Skeletal muscle satellite cell (primary cell): Measurements from ENCODE around the gene DUSP16.
"Not testable (repeated sequence)": the region's sequence is repeated elsewhere in the genome, so short reads cannot be mapped to it uniquely, and the experiment has no call there.

Experiments
- H3K27me3 ChIP-seq: 2 replicates; pipeline ENCODE4 v1.7.0; 2013; ENCODE audit warnings: low read length; ENCODE audit not compliant: control insufficient read depth, insufficient read depth
- H3K36me3 ChIP-seq: 2 replicates; pipeline ENCODE4 v1.7.0; 2013; ENCODE audit warnings: mild to moderate bottlenecking, control low read depth, low read length; ENCODE audit not compliant: insufficient read depth
- H3K4me1 ChIP-seq: 2 replicates; pipeline ENCODE4 v1.7.0; 2013; ENCODE audit warnings: low read length; ENCODE audit not compliant: control insufficient read depth, insufficient read depth
- H3K4me2 ChIP-seq: 2 replicates; pipeline ENCODE4 v1.7.0; 2013; ENCODE audit warnings: mild to moderate bottlenecking, low read length
- H3K4me3 ChIP-seq: 2 replicates; pipeline ENCODE4 v1.7.0; 2013; ENCODE audit warnings: low read length
- H3K9ac ChIP-seq: 2 replicates; pipeline ENCODE4 v1.7.0; 2013; ENCODE audit warnings: mild to moderate bottlenecking, low read depth, low read length, moderate library complexity
- H3K9me3 ChIP-seq: replicated peaks from 2 replicates; pipeline ENCODE4 v1.7.0; 2013; ENCODE audit warnings: mild to moderate bottlenecking, control low read depth, low read length

The DUSP16 gene

GRCh38 chr12:12528361-12529270, 34.0 kb downstream of the DUSP16 start:
- Histone ChIP-seq H3K9me3 (no peaks in the 10 kb centered on the region), H3K9ac (no peak overlapping the region), H3K36me3 (no peaks in the 10 kb centered on the region), H3K4me2 (no peak overlapping the region), H3K27me3 (no peaks in the 10 kb centered on the region), H3K4me1 (no peaks in the 10 kb centered on the region), H3K4me3 (no peak overlapping the region)

GRCh38 chr12:12527820-12528296, 34.8 kb downstream of the DUSP16 start:
- Histone ChIP-seq H3K27me3 (no peaks in the 10 kb centered on the region), H3K4me1 (no peaks in the 10 kb centered on the region), H3K9ac (no peak overlapping the region), H3K4me2 (no peak overlapping the region), H3K4me3 (no peak overlapping the region), H3K9me3 (no peaks in the 10 kb centered on the region), H3K36me3 (no peaks in the 10 kb centered on the region)

GRCh38 chr12:12524128-12524527, 38.5 kb downstream of the DUSP16 start:
- no peaks in the 10 kb centered on the region for H3K4me1 ChIP-seq
- H3K9ac ChIP-seq: no peak overlapping the region
- no peak overlapping the region for H3K4me3 ChIP-seq
- no peaks in the 10 kb centered on the region for H3K27me3 ChIP-seq
- no peaks in the 10 kb centered on the region for H3K9me3 ChIP-seq
- no peak overlapping the region for H3K4me2 ChIP-seq
- H3K36me3 ChIP-seq: no peaks in the 10 kb centered on the region

- H3K4me2 ChIP-seq: no peak overlapping the region
- H3K27me3 ChIP-seq: no peaks in the 10 kb centered on the region
- no peaks in the 10 kb centered on the region for H3K9me3 ChIP-seq
- no peaks in the 10 kb centered on the region for H3K4me1 ChIP-seq
- H3K4me3 ChIP-seq: no peak overlapping the region
- H3K36me3 ChIP-seq: no peaks in the 10 kb centered on the region
- no peak overlapping the region for H3K9ac ChIP-seq
Measured at GRCh38 chr12:12523229-12523628, 39.4 kb downstream of the DUSP16 start.

- not testable (repeated sequence) for H3K4me1 ChIP-seq, H3K36me3 ChIP-seq, H3K27me3 ChIP-seq, H3K4me3 ChIP-seq, H3K9me3 ChIP-seq, H3K9ac ChIP-seq, H3K4me2 ChIP-seq
Measured at GRCh38 chr12:12522657-12523056, 40.0 kb downstream of the DUSP16 start.

- H3K9me3 ChIP-seq: no peaks in the 10 kb centered on the region
- no peaks in the 10 kb centered on the region for H3K36me3 ChIP-seq
- H3K9ac ChIP-seq: no peak overlapping the region
Measured at GRCh38 chr12:12521888-12522287, 40.8 kb downstream of the DUSP16 start.

GRCh38 chr12:12521044-12521485, 41.6 kb downstream of the DUSP16 start:
- no peak overlapping the region for H3K4me3 ChIP-seq
- no peak overlapping the region for H3K4me2 ChIP-seq
- H3K27me3 ChIP-seq: no peaks in the 10 kb centered on the region
- H3K9me3 ChIP-seq: no peaks in the 10 kb centered on the region
- no peak overlapping the region for H3K9ac ChIP-seq
- H3K4me1 ChIP-seq: no peaks in the 10 kb centered on the region
- no peaks in the 10 kb centered on the region for H3K36me3 ChIP-seq

More at GRCh38 chr12:12521888-12522287, 40.8 kb downstream of the DUSP16 start:
- Histone ChIP-seq H3K27me3 (no peaks in the 10 kb centered on the region), H3K4me2 (no peak overlapping the region), H3K4me3 (no peak overlapping the region), H3K4me1 (no peaks in the 10 kb centered on the region)

GRCh38 chr12:12520273-12520672, 42.4 kb downstream of the DUSP16 start:
- Histone ChIP-seq H3K9ac (no peak overlapping the region), H3K4me3 (no peak overlapping the region), H3K4me2 (no peak overlapping the region), H3K36me3 (no peaks in the 10 kb centered on the region), H3K4me1 (no peaks in the 10 kb centered on the region), H3K27me3 (no peaks in the 10 kb centered on the region), H3K9me3 (no peaks in the 10 kb centered on the region)

GRCh38 chr12:12519354-12519998, 43.2 kb downstream of the DUSP16 start:
- Histone ChIP-seq H3K9ac (no peak overlapping the region), H3K27me3 (no peaks in the 10 kb centered on the region), H3K4me2 (no peak overlapping the region), H3K9me3 (no peaks in the 10 kb centered on the region), H3K4me1 (no peaks in the 10 kb centered on the region), H3K36me3 (no peaks in the 10 kb centered on the region), H3K4me3 (no peak overlapping the region)

- Histone ChIP-seq H3K9me3 (no peaks in the 10 kb centered on the region), H3K4me1 (no peaks in the 10 kb centered on the region), H3K4me3 (no peak overlapping the region), H3K27me3 (no peaks in the 10 kb centered on the region), H3K4me2 (no peak overlapping the region), H3K9ac (no peak overlapping the region), H3K36me3 (no peaks in the 10 kb centered on the region)
Measured at GRCh38 chr12:12518919-12519318, 43.7 kb downstream of the DUSP16 start.

- Histone ChIP-seq H3K4me1 (no peaks in the 10 kb centered on the region), H3K4me2 (no peak overlapping the region), H3K27me3 (no peaks in the 10 kb centered on the region), H3K9me3 (no peaks in the 10 kb centered on the region), H3K9ac (no peak overlapping the region), H3K36me3 (no peaks in the 10 kb centered on the region), H3K4me3 (no peak overlapping the region)
Measured at GRCh38 chr12:12518464-12518845, 44.2 kb downstream of the DUSP16 start.
